Loucy (cell line): ENCODE measurements around the gene KRTAP1-4.

Experiments used
- H2AFZ ChIP-seq: fragments of 200-600 bp; sonication (generic); 2 replicates; pipeline ENCODE4 v1.6.0; 2016; ENCODE audit warnings: antibody characterized with exemption, mild to moderate bottlenecking, low read length, moderate library complexity
- H3F3A ChIP-seq: fragments of 200-600 bp; 2 replicates; pipeline ENCODE4 v1.6.0; 2016; ENCODE audit warnings: antibody characterized with exemption, low read depth, mild to moderate bottlenecking
- H3K27me3 ChIP-seq: fragments of 200-600 bp; sonication (generic); 2 replicates; pipeline ENCODE4 v1.6.1; 2014; ENCODE audit warnings: low read length, mild to moderate bottlenecking; ENCODE audit not compliant: insufficient read depth, poor library complexity, severe bottlenecking
- H3K36me3 ChIP-seq: fragments of 200-600 bp; sonication (generic); 2 replicates; pipeline ENCODE4 v1.6.1; 2016; ENCODE audit warnings: low read length; ENCODE audit not compliant: insufficient read depth
- H3K4me1 ChIP-seq: fragments of 200-600 bp; sonication (generic); 2 replicates; pipeline ENCODE4 v1.5.1; 2014; ENCODE audit warnings: low read length, mild to moderate bottlenecking; ENCODE audit not compliant: insufficient read depth, poor library complexity, severe bottlenecking
- H3K4me2 ChIP-seq: fragments of 200-600 bp; sonication (generic); 2 replicates; pipeline ENCODE4 v1.6.0; 2014; ENCODE audit warnings: antibody characterized with exemption, low read length, low read depth, mild to moderate bottlenecking; ENCODE audit not compliant: poor library complexity, severe bottlenecking
- H3K4me3 ChIP-seq: fragments of 200-600 bp; sonication (generic); 2 replicates; pipeline ENCODE4 v1.5.1; 2014; ENCODE audit warnings: low read length, mild to moderate bottlenecking, mixed read lengths; ENCODE audit not compliant: poor library complexity, severe bottlenecking
- H3K79me2 ChIP-seq: fragments of 200-600 bp; sonication (generic); 2 replicates; pipeline ENCODE4 v1.6.1; 2014; ENCODE audit warnings: low read length; ENCODE audit not compliant: insufficient read depth
- H3K9ac ChIP-seq: fragments of 200-600 bp; sonication (generic); 2 replicates; pipeline ENCODE4 v1.6.0; 2014; ENCODE audit warnings: mild to moderate bottlenecking, low read depth, low read length, moderate library complexity; ENCODE audit not compliant: poor library complexity, severe bottlenecking
- H3K9me2 ChIP-seq: fragments of 200-600 bp; sonication (generic); replicated peaks from 2 replicates; pipeline ENCODE4 v1.6.1; 2016; ENCODE audit warnings: low read depth, low read length, mixed read lengths
- H3K9me3 ChIP-seq: fragments of 200-600 bp; sonication (generic); 2 replicates; pipeline ENCODE4 v1.6.1; 2014; ENCODE audit warnings: mild to moderate bottlenecking, antibody characterized with exemption, low read length, low read depth; ENCODE audit not compliant: insufficient read depth
- H4K20me1 ChIP-seq: fragments of 200-600 bp; sonication (generic); 2 replicates; pipeline ENCODE4 v1.6.0; 2014; ENCODE audit warnings: antibody characterized with exemption, low read length, mild to moderate bottlenecking; ENCODE audit not compliant: insufficient read depth, poor library complexity, severe bottlenecking
- EZH2phosphoT487 ChIP-seq: fragments of 200-600 bp; IDR thresholded peaks from 2 replicates; pipeline ENCODE4 v1.6.1; 2018; ENCODE audit warnings: antibody characterized with exemption, mild to moderate bottlenecking, moderate library complexity, borderline replicate concordance
- TF ChIP-seq, protein P1 (sequence below): fragments of 200-600 bp; sonication (generic); conservative IDR thresholded peaks from 2 replicates; pipeline ENCODE4 v1.5.1; 2014; ENCODE audit warnings: mild to moderate bottlenecking, antibody characterized with exemption, low read length

KRTAP1-4 gene

DNA sequence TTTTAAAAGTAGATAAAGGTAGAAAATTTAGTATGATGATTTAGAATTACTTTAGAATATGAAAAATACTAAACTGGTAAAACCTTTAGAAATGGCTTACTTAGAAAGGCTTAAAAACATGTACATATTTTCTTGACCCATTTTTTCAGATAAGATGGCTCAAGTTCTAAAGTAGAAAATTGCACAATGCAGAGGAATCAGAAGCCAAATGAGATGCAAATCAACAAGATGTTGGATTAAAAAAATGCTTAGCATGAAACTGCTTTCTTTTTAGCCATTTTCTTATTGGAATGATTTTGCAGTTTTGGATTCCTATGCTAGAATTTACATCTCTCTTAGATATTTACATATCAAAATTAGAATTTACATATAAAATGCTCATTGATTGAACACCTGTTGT lies 19.6 kb downstream of the KRTAP1-4 start:
- H3K4me2 ChIP-seq, result no peak overlapping the region
- no peak overlapping the region for H2AFZ ChIP-seq
- no peaks in the 10 kb centered on the region for H3K4me1 ChIP-seq
- H4K20me1 ChIP-seq, result no peaks in the 10 kb centered on the region
- H3K4me3 ChIP-seq, result no peak overlapping the region
- no peaks in the 10 kb centered on the region for H3K36me3 ChIP-seq
- H3K9me2 ChIP-seq, result no peaks in the 10 kb centered on the region
- H3F3A ChIP-seq, result no peaks in the 10 kb centered on the region
- H3K79me2 ChIP-seq, result no peaks in the 10 kb centered on the region
- no peak for TF ChIP-seq EZH2phosphoT487
- TF ChIP-seq, protein P1, sequence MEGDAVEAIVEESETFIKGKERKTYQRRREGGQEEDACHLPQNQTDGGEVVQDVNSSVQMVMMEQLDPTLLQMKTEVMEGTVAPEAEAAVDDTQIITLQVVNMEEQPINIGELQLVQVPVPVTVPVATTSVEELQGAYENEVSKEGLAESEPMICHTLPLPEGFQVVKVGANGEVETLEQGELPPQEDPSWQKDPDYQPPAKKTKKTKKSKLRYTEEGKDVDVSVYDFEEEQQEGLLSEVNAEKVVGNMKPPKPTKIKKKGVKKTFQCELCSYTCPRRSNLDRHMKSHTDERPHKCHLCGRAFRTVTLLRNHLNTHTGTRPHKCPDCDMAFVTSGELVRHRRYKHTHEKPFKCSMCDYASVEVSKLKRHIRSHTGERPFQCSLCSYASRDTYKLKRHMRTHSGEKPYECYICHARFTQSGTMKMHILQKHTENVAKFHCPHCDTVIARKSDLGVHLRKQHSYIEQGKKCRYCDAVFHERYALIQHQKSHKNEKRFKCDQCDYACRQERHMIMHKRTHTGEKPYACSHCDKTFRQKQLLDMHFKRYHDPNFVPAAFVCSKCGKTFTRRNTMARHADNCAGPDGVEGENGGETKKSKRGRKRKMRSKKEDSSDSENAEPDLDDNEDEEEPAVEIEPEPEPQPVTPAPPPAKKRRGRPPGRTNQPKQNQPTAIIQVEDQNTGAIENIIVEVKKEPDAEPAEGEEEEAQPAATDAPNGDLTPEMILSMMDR, result no peak
- no peak overlapping the region for H3K9ac ChIP-seq
- H3K27me3 ChIP-seq, result no peaks in the 10 kb centered on the region
- H3K9me3 ChIP-seq, result no peaks in the 10 kb centered on the region

DNA sequence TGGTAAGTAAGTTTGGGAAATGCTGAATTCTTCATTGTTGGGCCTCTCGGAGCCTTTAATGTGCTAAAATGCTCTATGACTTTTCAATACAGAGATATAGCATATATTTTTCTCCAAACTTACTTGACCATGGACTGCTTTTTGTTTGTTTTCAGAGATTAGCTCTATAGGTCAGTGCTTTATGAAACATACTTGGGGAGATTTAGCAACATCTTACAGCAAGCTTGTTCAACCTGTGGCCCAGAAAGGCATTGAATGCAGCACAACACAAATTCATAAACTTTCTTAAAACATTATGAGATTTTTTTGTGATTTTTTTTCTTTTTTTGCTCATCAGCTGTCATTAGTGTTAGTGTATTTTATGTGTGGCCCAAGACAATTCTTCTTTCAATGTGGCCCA lies 20.1 kb downstream of the KRTAP1-4 start:
- H3K9me3 ChIP-seq, result no peaks in the 10 kb centered on the region
- no peaks in the 10 kb centered on the region for H3K27me3 ChIP-seq
- H2AFZ ChIP-seq, result no peak overlapping the region
- TF ChIP-seq, protein P1, result no peak
- no peak for TF ChIP-seq EZH2phosphoT487
- H3F3A ChIP-seq, result no peaks in the 10 kb centered on the region
- no peaks in the 10 kb centered on the region for H3K4me1 ChIP-seq
- no peaks in the 10 kb centered on the region for H4K20me1 ChIP-seq
- H3K4me2 ChIP-seq, result no peak overlapping the region
- H3K79me2 ChIP-seq, result no peaks in the 10 kb centered on the region
- H3K9ac ChIP-seq, result no peak overlapping the region
- no peaks in the 10 kb centered on the region for H3K9me2 ChIP-seq
- no peak overlapping the region for H3K4me3 ChIP-seq
- H3K36me3 ChIP-seq, result no peaks in the 10 kb centered on the region

DNA sequence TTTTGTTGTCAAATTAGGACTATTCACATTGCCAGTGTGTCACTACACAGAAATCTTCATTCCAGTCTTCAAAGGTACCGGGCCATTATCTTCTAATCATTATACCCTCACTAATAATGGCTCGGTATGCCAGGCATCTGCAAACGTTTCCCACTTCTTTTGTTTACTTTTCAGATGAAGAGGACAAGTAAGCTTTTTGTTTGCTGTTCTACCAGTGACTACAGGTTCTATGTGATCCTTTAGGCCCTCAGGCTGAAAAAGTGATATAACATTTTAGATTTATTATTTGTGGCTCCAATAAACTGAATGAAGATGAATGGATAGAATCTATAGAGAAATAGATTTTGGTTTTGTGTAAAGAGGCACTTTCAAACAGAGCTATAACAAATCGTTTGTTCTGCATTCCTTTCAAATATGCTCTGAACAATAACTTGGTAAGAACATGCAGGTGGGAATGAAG lies 20.7 kb downstream of the KRTAP1-4 start:
- H3K27me3 ChIP-seq, result no peaks in the 10 kb centered on the region
- TF ChIP-seq, protein P1, result no peak
- no peak for TF ChIP-seq EZH2phosphoT487
- H4K20me1 ChIP-seq, result no peaks in the 10 kb centered on the region
- no peak overlapping the region for H2AFZ ChIP-seq
- no peaks in the 10 kb centered on the region for H3F3A ChIP-seq
- no peak overlapping the region for H3K4me2 ChIP-seq
- no peaks in the 10 kb centered on the region for H3K9me3 ChIP-seq
- no peaks in the 10 kb centered on the region for H3K9me2 ChIP-seq
- H3K4me1 ChIP-seq, result no peaks in the 10 kb centered on the region
- H3K36me3 ChIP-seq, result no peaks in the 10 kb centered on the region
- no peaks in the 10 kb centered on the region for H3K79me2 ChIP-seq
- H3K9ac ChIP-seq, result no peak overlapping the region
- H3K4me3 ChIP-seq, result no peak overlapping the region
